SK-N-SH treated with all-trans-retinoic acid at 6 μM for 48 hours (cell line): ENCODE measurements around the gene COL9A3.

Experiments
- ATAC-seq: fragments of 200-7000 bp; cut with Tn5 transposase; 3 replicates; pipeline ENCODE4 v1.9.1; 2020; ENCODE audit warnings: mild to moderate bottlenecking, moderate library complexity
- CREB5 ChIP-seq: fragments of 250-450 bp; sonication (Bioruptor Pico); IDR thresholded peaks from 2 replicates; pipeline ENCODE4 v1.5.1; 2020; ENCODE audit warnings: low read depth, mild to moderate bottlenecking, moderate library complexity
- CSDC2 ChIP-seq: fragments of 250-450 bp; sonication (Bioruptor Pico); IDR thresholded peaks from 2 replicates; pipeline ENCODE4 v1.5.0; 2020; ENCODE audit warnings: mild to moderate bottlenecking, moderate library complexity
- CSRNP3 ChIP-seq: fragments of 250-450 bp; sonication (Bioruptor Pico); IDR thresholded peaks from 2 replicates; pipeline ENCODE4 v1.5.1; 2021; ENCODE audit warnings: mild to moderate bottlenecking, moderate library complexity
- GLIS3 ChIP-seq: fragments of 250-450 bp; sonication (Bioruptor Pico); IDR thresholded peaks from 2 replicates; pipeline ENCODE4 v1.5.0; 2020; ENCODE audit warnings: mild to moderate bottlenecking, moderate library complexity
- ISL1 ChIP-seq: fragments of 250-450 bp; sonication (Bioruptor Pico); IDR thresholded peaks from 2 replicates; pipeline ENCODE4 v2.1.2; 2022; ENCODE audit warnings: mild to moderate bottlenecking, moderate library complexity
- OSR1 ChIP-seq: fragments of 250-450 bp; sonication (Bioruptor Pico); IDR thresholded peaks from 2 replicates; pipeline ENCODE4 v1.8.0; 2022; ENCODE audit warnings: moderate library complexity, mild to moderate bottlenecking, inconsistent platforms
- PATZ1 ChIP-seq: fragments of 250-450 bp; sonication (Bioruptor Pico); IDR thresholded peaks from 2 replicates; pipeline ENCODE4 v1.8.0; 2020; ENCODE audit warnings: mild to moderate bottlenecking, moderate library complexity, borderline replicate concordance
- POU6F1 ChIP-seq: fragments of 250-450 bp; sonication (Bioruptor Pico); IDR thresholded peaks from 2 replicates; pipeline ENCODE4 v1.8.0; 2021; ENCODE audit warnings: low read depth, mild to moderate bottlenecking, moderate library complexity, borderline replicate concordance
- RARB ChIP-seq: fragments of 250-450 bp; sonication (Bioruptor Pico); IDR thresholded peaks from 2 replicates; pipeline ENCODE4 v1.8.0; 2021; ENCODE audit warnings: mild to moderate bottlenecking, moderate library complexity
- SNAI2 ChIP-seq: fragments of 250-450 bp; sonication (Bioruptor Pico); IDR thresholded peaks from 2 replicates; pipeline ENCODE4 v1.5.0; 2020; ENCODE audit warnings: mild to moderate bottlenecking, moderate library complexity
- TCF4 ChIP-seq: fragments of 250-450 bp; sonication (Bioruptor Pico); IDR thresholded peaks from 2 replicates; pipeline ENCODE4 v1.8.0; 2021; ENCODE audit warnings: mild to moderate bottlenecking, moderate library complexity, borderline replicate concordance
- TOX ChIP-seq: fragments of 250-450 bp; sonication (Bioruptor Pico); IDR thresholded peaks from 2 replicates; pipeline ENCODE4 v1.8.0; 2021; ENCODE audit warnings: mild to moderate bottlenecking, moderate library complexity, borderline replicate concordance
- TSHZ2 ChIP-seq: fragments of 250-450 bp; sonication (Bioruptor Pico); IDR thresholded peaks from 2 replicates; pipeline ENCODE4 v1.5.0; 2020; ENCODE audit warnings: mild to moderate bottlenecking, moderate library complexity
- ZC3H10 ChIP-seq: fragments of 250-450 bp; sonication (Bioruptor Pico); IDR thresholded peaks from 2 replicates; pipeline ENCODE4 v1.5.1; 2021; ENCODE audit warnings: mild to moderate bottlenecking, moderate library complexity
- ZFP30 ChIP-seq: fragments of 450-650 bp; formaldehyde crosslinking; IDR thresholded peaks from 2 replicates; pipeline ENCODE4 v1.5.0; 2022; ENCODE audit warnings: mild to moderate bottlenecking, moderate library complexity
- ZNF565 ChIP-seq: fragments of 450-650 bp; formaldehyde crosslinking; conservative IDR thresholded peaks from 2 replicates; pipeline ENCODE4 v1.5.0; 2020; ENCODE audit warnings: low read depth, mild to moderate bottlenecking, moderate library complexity
- ZNF8 ChIP-seq: fragments of 450-650 bp; formaldehyde crosslinking; IDR thresholded peaks from 2 replicates; pipeline ENCODE4 v1.5.0; 2020; ENCODE audit warnings: mild to moderate bottlenecking, moderate library complexity

COL9A3 gene

GRCh38 chr20:62825986-62826645 is 9.3 kb downstream of the COL9A3 start:
- ATAC-seq = no peak
- no peak for TF ChIP-seq TSHZ2 (CRISPR knock-in tag)
- TF ChIP-seq TCF4 (CRISPR knock-in tag) = no peak

- TF ChIP-seq ISL1 (CRISPR knock-in tag) = no peak
- TF ChIP-seq POU6F1 (CRISPR knock-in tag) = no peak
- TF ChIP-seq TCF4 (CRISPR knock-in tag) = no peak
- TF ChIP-seq TSHZ2 (CRISPR knock-in tag) = no peak
- no peak for TF ChIP-seq ZNF565 (CRISPR knock-in tag)
- no peak for TF ChIP-seq GLIS3 (CRISPR knock-in tag)
- TF ChIP-seq CSDC2 (CRISPR knock-in tag) = no peak
- TF ChIP-seq PATZ1 (CRISPR knock-in tag) = no peak
- TF ChIP-seq SNAI2 (CRISPR knock-in tag) = no peak
- TF ChIP-seq ZNF8 = no peak
- no peak for TF ChIP-seq ZC3H10
- no peak for TF ChIP-seq CREB5 (CRISPR knock-in tag)
- TF ChIP-seq TOX (CRISPR knock-in tag) = no peak
- no peak for TF ChIP-seq RARB (CRISPR knock-in tag)
- TF ChIP-seq OSR1 (CRISPR knock-in tag) = no peak
- TF ChIP-seq CSRNP3 (CRISPR knock-in tag) = no peak
- TF ChIP-seq ZFP30 (CRISPR knock-in tag) = no peak
These were observed 9.9 kb downstream of the COL9A3 start for GRCh38 chr20:62826646-62827310.

More at GRCh38 chr20:62826646-62827310, 9.9 kb downstream of the COL9A3 start:
- no peak for ATAC-seq
